GM23248 (cell line): Measurements from ENCODE around the gene M1AP. TPM values are rescaled to one million over a fixed set of nuclear protein-coding genes. Genes with fewer than 3 reads are reported as not detected.

ENCODE experiments used
- DNase-seq: peaks from one replicate; pipeline ENCODE4 v3.0.0-alpha.2; 2015
- H2AFZ ChIP-seq: fragments of 200-600 bp; sonication (generic); 2 replicates; pipeline ENCODE4 v1.6.1; 2016; ENCODE audit warnings: antibody characterized with exemption
- H3F3A ChIP-seq: fragments of 200-600 bp; sonication (generic); 2 replicates; pipeline ENCODE4 v1.6.1; 2016; ENCODE audit warnings: mild to moderate bottlenecking, antibody characterized with exemption, mixed run types; ENCODE audit not compliant: insufficient read depth
- H3K27ac ChIP-seq: fragments of 200-600 bp; sonication (generic); 2 replicates; pipeline ENCODE4 v1.5.1; 2016; ENCODE audit warnings: mild to moderate bottlenecking
- H3K27me3 ChIP-seq: fragments of 200-600 bp; sonication (generic); replicated peaks from 2 replicates; pipeline ENCODE4 v1.6.1; 2016; ENCODE audit warnings: mild to moderate bottlenecking; ENCODE audit not compliant: insufficient read depth
- H3K36me3 ChIP-seq: fragments of 200-600 bp; sonication (generic); 2 replicates; pipeline ENCODE4 v1.6.1; 2016; ENCODE audit warnings: low read depth, mild to moderate bottlenecking
- H3K4me1 ChIP-seq: fragments of 200-600 bp; sonication (generic); 2 replicates; pipeline ENCODE4 v1.6.1; 2016; ENCODE audit warnings: mild to moderate bottlenecking; ENCODE audit not compliant: insufficient read depth
- H3K4me2 ChIP-seq: fragments of 200-600 bp; sonication (generic); one replicate; pipeline ENCODE4 v1.6.1; 2016; ENCODE audit warnings: mild to moderate bottlenecking; ENCODE audit not compliant: unreplicated experiment
- H3K4me3 ChIP-seq: fragments of 200-600 bp; sonication (generic); 2 replicates; pipeline ENCODE4 v1.5.1; 2016; ENCODE audit warnings: mild to moderate bottlenecking
- H3K79me2 ChIP-seq: fragments of 200-600 bp; sonication (generic); 2 replicates; pipeline ENCODE4 v1.6.1; 2016; ENCODE audit warnings: mild to moderate bottlenecking; ENCODE audit not compliant: insufficient read depth
- H3K9ac ChIP-seq: fragments of 200-600 bp; sonication (generic); 2 replicates; pipeline ENCODE4 v1.6.1; 2016; ENCODE audit warnings: mild to moderate bottlenecking
- H3K9me2 ChIP-seq: fragments of 200-600 bp; sonication (generic); 2 replicates; pipeline ENCODE4 v1.6.1; 2016; ENCODE audit warnings: mixed run types, mild to moderate bottlenecking, moderate library complexity; ENCODE audit not compliant: insufficient read depth
- H3K9me3 ChIP-seq: fragments of 200-600 bp; sonication (generic); one replicate; pipeline ENCODE4 v1.6.1; 2017; ENCODE audit warnings: low read depth
- H4K20me1 ChIP-seq: fragments of 200-600 bp; sonication (generic); 2 replicates; pipeline ENCODE4 v1.6.0; 2016; ENCODE audit not compliant: insufficient read depth
- EZH2 ChIP-seq: fragments of 200-600 bp; sonication (generic); IDR thresholded peaks from 2 replicates; pipeline ENCODE4 v1.6.1; 2018; ENCODE audit warnings: antibody characterized with exemption, mild to moderate bottlenecking; ENCODE audit not compliant: insufficient read depth, poor library complexity, severe bottlenecking
- EZH2phosphoT487 ChIP-seq: fragments of 200-600 bp; sonication (generic); IDR thresholded peaks from 2 replicates; pipeline ENCODE4 v1.6.1; 2018; ENCODE audit warnings: antibody characterized with exemption, moderate library complexity, mild to moderate bottlenecking, low read depth; ENCODE audit not compliant: insufficient read depth
- WGBS, 2 experiments: methylation state at CpG; one replicate each; pipeline ENCODE4 v1.1.6; 2015 to 2017; ENCODE audit warnings: low lambda C conversion rate in 2 of 2, low coverage in 1 of 2; ENCODE audit errors: missing lambda C conversion rate in 2 of 2; 5-methylcytosine and 5-hydroxymethylcytosine counted together
- in situ Hi-C: fragments of 300-500 bp; cut with MboI; formaldehyde crosslinking; loops from 2 replicates; pipeline ENCODE4 v1.15.0; 2020
- polyA plus RNA-seq: library from polyadenylated mRNA; unstranded; fragments of >200 nt; fragmentation: Nextera tagmentation; extraction: Ambion mirVana; gene quantifications from 2 replicates; pipeline ENCODE4 v1.2.1, GENCODE V29; 2016
- total RNA-seq: library from RNA; depleted of rRNA; stranded (reverse); fragments of >200 nt; shearing (Covaris generic); gene quantifications from 2 replicates; pipeline ENCODE4 v1.2.3, GENCODE V29; 2014

M1AP gene
- total and polyA plus RNA-seq, 2 experiments from 2014 or later = 0.18 to 1.5 TPM

DNA sequence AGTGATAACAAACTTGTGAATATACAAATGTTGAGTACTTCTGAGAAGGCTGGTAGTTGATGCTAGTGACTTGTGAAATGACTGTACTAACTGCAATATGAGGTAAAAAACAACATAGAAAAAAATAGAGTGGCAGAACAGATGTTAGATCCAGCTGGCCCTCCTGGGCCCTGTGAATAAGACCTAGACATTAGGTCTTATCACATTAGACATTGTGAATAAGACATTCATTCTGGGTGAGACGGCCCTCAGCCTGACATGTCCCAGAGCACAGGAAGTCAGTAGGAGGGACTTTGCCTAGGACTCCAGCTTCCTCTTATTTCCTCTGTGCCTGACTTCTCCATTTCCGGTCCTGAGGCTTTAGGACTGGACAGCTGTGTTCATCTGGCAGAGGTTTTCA is 70.7 kb downstream of the M1AP start:
- WGBS, 2 experiments = 31 to 33% methylated on average over 2 of the region's 2 CpGs
- H2AFZ ChIP-seq = peak overlapping the region; percentile 65

DNA sequence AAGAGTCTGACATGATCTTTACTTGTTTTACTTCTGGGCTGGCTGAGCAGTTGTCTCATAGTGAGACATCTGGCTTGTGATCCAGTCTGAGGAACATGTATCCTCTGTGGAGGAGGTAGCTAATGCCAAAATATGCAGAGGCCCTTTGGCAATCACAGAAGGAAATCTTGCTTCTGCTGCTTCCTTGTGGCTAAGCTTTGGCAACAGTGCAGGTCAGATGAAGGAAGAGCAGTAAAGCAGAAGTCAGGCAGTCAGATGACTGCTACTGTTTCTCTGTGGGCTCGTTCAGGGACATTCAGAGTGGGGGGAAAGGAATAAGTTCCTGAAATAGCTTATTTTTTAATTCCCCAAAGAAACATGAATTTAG is 71.3 kb downstream of the M1AP start:
- H3K4me1 ChIP-seq = peaks cover 46% of the 10 kb centered on the region
- H3K4me3 ChIP-seq = peak overlapping the region; percentile 7; the same call in 1 of the 2 replicates
- 0% methylated on average over 1 of the region's 1 CpG for WGBS, 2 experiments

More for the DNA sequence above, 70.7 kb downstream of the M1AP start:
- Histone ChIP-seq H3K4me3 (no peak overlapping the region), H3K9me2 (no peaks in the 10 kb centered on the region), H3K27ac (peak overlapping the region; percentile 80), H3K79me2 (no peaks in the 10 kb centered on the region), H3K27me3 (no peaks in the 10 kb centered on the region), H4K20me1 (no peaks in the 10 kb centered on the region), H3K9ac (peak overlapping the region; percentile 37; the same call in 1 of the 2 replicates), H3K4me1 (peaks cover 46% of the 10 kb centered on the region), H3K36me3 (no peaks in the 10 kb centered on the region), H3K4me2 (peak overlapping the region; percentile 44), H3K9me3 (no peaks in the 10 kb centered on the region), H3F3A (peaks cover 53% of the 10 kb centered on the region)
- in situ Hi-C loops = no loop called here
- TF ChIP-seq EZH2 = no peak
- TF ChIP-seq EZH2phosphoT487 = no peak
- peak; percentile 68 for DNase-seq

DNA sequence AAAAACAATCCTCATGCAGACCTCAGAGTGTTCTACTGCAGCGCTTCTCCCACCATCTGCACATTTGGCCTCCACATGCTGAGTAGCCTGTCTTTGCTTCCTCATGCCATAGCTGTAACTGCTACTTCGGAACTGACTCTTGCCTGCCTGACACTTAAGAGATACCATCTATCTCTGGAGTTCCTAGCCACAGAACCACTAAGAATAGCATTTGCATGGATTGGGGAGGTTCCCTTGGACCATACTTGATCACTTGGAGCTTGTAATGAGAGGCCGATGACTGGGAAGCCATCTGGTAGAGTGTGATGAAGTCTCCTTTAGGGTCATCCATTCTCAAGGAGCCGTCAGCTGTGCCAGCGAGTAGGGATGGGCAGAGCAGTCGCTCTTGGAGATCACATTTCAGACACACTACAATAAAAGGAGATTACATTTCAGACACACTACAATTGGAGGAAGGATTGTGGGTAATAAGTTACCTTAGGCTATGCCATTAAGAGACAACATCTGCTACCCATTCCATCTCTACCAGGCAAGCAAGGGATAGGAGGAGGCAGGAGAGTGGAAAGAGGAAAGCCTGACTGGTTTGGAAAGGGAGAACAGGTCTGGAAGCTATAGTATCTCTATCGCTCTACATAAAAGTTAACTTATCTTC is 71.8 kb downstream of the M1AP start:
- Histone ChIP-seq H3K4me2 (peak overlapping the region; percentile 60), H4K20me1 (no peaks in the 10 kb centered on the region), H3K9ac (peak overlapping the region; percentile 35; the same call in 1 of the 2 replicates), H3K9me3 (no peaks in the 10 kb centered on the region), H3F3A (peaks cover 55% of the 10 kb centered on the region), H3K36me3 (no peaks in the 10 kb centered on the region), H3K9me2 (no peaks in the 10 kb centered on the region), H3K27ac (peak overlapping the region; percentile 80), H3K4me3 (peak overlapping the region; percentile 7; the same call in 1 of the 2 replicates), H3K79me2 (no peaks in the 10 kb centered on the region), H3K4me1 (peaks cover 47% of the 10 kb centered on the region), H3K27me3 (no peaks in the 10 kb centered on the region), H2AFZ (peak overlapping the region; percentile 19; the same call in 1 of the 2 replicates)
- TF ChIP-seq EZH2 = no peak
- TF ChIP-seq EZH2phosphoT487 = no peak
- in situ Hi-C loops = no loop called here
- peak; percentile 71 for DNase-seq
- WGBS, 2 experiments = 15 to 22% methylated on average over 7 of the region's 7 CpGs

More for the DNA sequence above, 71.3 kb downstream of the M1AP start:
- H3F3A ChIP-seq = peaks cover 55% of the 10 kb centered on the region
- no peaks in the 10 kb centered on the region for H3K9me3 ChIP-seq
- peak overlapping the region; percentile 37; the same call in 1 of the 2 replicates for H3K9ac ChIP-seq
- no peaks in the 10 kb centered on the region for H3K36me3 ChIP-seq
- in situ Hi-C loops = no loop called here
- TF ChIP-seq EZH2phosphoT487 = no peak
- TF ChIP-seq EZH2 = no peak
- no peaks in the 10 kb centered on the region for H4K20me1 ChIP-seq
- peak overlapping the region; percentile 80 for H3K27ac ChIP-seq
- H2AFZ ChIP-seq = 0 out of 2 replicates have a peak overlapping the region, but pooled peaks have one; percentile 19
- H3K4me2 ChIP-seq = peak overlapping the region; percentile 60
- H3K79me2 ChIP-seq = no peaks in the 10 kb centered on the region
- no peaks in the 10 kb centered on the region for H3K27me3 ChIP-seq
- H3K9me2 ChIP-seq = no peaks in the 10 kb centered on the region
- peak; percentile 95 for DNase-seq

DNA sequence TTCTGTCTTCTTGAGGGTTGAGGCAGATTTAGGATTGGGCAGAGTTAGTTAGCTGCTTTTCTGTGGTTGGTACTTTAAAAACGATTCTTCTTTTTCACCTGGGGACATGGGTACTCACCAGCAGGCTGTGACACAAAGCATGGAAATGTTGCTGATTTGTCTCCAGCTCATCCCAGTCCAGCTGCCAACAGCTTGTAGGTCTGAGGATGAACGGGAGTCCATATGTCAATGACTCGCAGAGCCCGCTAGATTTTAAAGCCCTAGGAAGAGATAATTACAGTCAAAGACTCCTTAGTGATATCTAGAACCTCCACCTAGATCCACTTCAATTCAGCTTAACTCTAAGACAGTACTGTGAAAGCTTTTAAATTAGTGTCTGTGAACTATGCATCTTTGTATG is 72.8 kb downstream of the M1AP start:
- peak overlapping the region; percentile 80; the same call in 1 of the 2 replicates for H3K27ac ChIP-seq
- H3K36me3 ChIP-seq = no peaks in the 10 kb centered on the region
- no peaks in the 10 kb centered on the region for H3K9me3 ChIP-seq
- H4K20me1 ChIP-seq = no peaks in the 10 kb centered on the region
- in situ Hi-C loops = no loop called here
- peaks cover 55% of the 10 kb centered on the region for H3F3A ChIP-seq
- WGBS, 2 experiments = 38 to 43% methylated on average over 4 of the region's 4 CpGs
- H2AFZ ChIP-seq = no peak overlapping the region
- H3K4me2 ChIP-seq = peak overlapping the region; percentile 78
- TF ChIP-seq EZH2phosphoT487 (no peak), EZH2 (no peak)
- H3K79me2 ChIP-seq = no peaks in the 10 kb centered on the region
- peaks cover 56% of the 10 kb centered on the region for H3K4me1 ChIP-seq
- no peaks in the 10 kb centered on the region for H3K27me3 ChIP-seq
- DNase-seq = peak; percentile 59
- no peaks in the 10 kb centered on the region for H3K9me2 ChIP-seq
- H3K4me3 ChIP-seq = no peak overlapping the region
- H3K9ac ChIP-seq = no peak overlapping the region
